Measurements from ENCODE around the gene BMP5. TPM values are rescaled to one million over a fixed set of nuclear protein-coding genes. Genes with fewer than 3 reads are reported as not detected.
"Not testable (repeated sequence)": the region's sequence is repeated elsewhere in the genome, so short reads cannot be mapped to it uniquely, and the experiment has no call there.

Gene BMP5
- 0.08 TPM for total RNA-seq

DNA sequence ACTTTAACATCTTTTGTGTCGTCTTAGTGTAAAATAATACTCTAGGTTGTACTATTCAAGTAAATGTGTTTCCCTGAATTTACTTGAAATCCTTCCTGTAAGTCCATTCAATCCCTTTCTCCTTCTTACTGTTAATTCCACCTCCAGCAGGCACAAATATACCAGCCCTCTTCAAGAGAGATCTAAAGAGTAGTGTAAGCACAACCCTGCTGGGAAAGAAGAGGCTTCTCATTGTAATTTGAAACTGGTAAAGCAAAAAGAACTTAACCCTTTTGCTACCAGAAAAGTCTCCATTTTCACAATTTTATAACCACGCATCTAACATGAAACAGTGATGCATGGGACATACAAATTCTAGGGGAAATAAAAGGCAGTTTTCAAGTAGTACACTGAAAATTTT, at the start of gene BMP5:
Gene BMP5 (minus strand): TSS at position 191 of the 400 bp plus-strand sequence. CDS start 725 bp downstream, outside the sequence.
- no peak for ATAC-seq

GRCh38 chr6:55922406-55922805, 47.0 kb upstream of the BMP5 start:
- no peak for ATAC-seq

- ATAC-seq, result no peak
These were observed 44.4 kb upstream of the BMP5 start for GRCh38 chr6:55919716-55920308.

DNA sequence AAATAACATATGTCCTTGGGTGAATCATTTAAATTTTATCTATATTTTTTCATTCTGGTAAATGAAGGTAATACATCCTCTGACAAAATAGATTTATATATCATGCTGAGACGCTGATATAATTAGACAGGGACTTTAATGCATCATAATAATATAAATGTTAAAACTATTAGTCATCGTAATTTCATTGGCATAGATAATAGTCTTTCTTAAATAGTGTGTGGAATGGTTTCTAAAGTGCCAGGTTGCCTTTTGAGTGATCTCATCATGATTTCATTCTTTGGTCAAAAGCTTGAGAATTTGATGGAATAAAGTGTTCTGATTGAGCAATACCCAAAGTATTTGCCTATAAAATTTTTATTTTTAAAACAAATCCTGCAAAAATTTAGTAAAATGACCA, 43.2 kb upstream of the BMP5 start:
- no peak for ATAC-seq

- ATAC-seq, result no peak
These were observed 42.5 kb upstream of the BMP5 start for GRCh38 chr6:55917751-55918415.

- ATAC-seq, result no peak
These were observed 40.8 kb upstream of the BMP5 start for GRCh38 chr6:55916188-55916587.

GRCh38 chr6:55913228-55914195, 38.1 kb upstream of the BMP5 start:
- no peak for ATAC-seq

DNA sequence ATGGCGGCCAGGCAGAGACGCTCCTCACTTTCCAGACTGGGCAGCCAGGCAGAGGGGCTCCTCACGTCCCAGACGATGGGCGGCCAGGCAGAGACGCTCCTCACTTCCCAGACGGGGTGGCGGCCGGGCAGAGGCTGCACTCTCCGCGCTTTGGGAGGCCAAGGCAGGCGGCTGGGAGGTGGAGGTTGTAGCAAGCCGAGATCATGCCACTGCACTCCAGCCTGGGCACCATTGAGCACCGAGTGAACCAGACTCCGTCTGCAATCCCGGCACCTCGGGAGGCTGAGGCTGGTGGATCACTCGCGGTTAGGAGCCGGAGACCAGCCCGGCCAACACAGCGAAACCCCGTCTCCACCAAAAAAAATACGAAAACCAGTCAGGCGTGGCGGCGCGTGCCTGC, 35.1 kb upstream of the BMP5 start:
- not testable (repeated sequence) for ATAC-seq

GRCh38 chr6:55909911-55910310, 34.5 kb upstream of the BMP5 start:
- not testable (repeated sequence) for ATAC-seq

DNA sequence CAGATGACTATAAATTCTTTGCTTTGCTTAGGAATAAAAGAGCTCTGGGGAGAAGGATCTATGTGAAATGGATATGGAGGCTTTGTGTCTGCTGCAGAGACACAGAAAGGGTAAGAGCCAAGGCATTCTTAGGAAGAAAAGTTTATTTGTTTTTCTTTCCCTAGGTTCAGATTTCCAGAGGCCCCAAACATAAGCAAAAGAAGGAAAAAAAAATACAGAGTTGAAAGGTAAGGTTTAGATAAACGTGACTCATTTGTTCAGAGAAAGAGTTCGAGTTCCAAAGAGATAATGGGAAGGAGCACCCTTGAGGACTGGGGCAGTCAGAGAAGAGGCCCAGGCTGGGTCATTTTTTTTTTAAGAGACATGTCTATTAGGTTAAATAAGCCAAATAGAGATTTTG, 27.4 kb upstream of the BMP5 start:
- no peak for ATAC-seq

- no peak for ATAC-seq
These were observed 26.4 kb upstream of the BMP5 start for GRCh38 chr6:55901765-55902270.

- no peak for ATAC-seq
These were observed 23.0 kb upstream of the BMP5 start for GRCh38 chr6:55898342-55898741.

DNA sequence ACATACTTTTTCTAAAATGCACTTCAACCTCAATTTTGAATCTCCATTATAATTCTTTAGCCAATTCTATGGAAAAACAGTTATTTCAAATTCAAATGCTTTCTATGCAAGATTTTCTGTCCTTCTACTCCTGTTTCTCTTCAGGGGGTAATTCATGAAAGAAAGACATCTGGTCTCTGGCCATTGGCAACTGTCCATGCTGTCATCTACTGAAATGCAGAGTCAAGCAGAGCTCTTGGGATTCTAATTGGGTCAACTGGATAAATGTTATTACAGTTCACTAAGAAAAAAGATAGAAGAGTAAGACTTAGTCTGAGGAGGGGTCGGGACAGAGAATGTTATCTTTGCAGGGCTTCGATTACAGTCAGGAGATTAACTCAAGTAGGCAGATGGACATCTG, 22.0 kb upstream of the BMP5 start:
- no peak for ATAC-seq

DNA sequence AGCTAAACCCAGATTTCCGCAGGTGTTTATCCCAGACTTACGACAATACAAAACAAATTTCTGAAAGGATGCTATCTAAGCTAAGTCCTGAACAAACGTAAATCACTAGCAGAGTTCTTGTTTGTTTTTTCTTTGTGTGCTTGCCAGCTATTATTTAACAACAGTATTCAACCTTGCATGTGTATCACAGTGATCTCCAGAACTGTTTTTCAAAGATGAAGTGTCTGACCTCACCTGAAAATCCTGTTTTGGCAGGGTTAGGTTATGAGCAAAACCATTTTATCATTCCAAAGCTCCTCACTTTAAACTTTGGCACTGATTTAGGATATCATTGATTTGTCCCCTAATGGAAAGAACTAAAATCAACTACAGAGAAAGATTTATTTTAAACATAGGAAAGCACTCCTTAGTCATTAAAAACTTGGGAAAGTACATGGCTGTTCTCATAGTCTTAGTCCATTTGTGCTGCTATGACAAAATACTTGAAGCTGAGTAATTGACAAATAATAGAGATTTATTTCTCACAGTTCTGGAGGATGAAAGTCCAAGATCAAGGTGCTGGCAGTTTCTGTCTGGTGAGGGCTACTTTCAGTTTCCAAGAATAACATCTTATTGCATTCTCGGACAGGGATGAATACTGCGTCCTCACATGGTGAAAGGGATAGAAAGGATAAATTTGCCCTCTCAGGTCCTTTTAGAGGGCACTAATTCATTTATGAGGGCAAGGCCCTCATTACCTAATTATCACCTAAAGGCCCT, 20.8 kb upstream of the BMP5 start:
- ATAC-seq, result no peak

DNA sequence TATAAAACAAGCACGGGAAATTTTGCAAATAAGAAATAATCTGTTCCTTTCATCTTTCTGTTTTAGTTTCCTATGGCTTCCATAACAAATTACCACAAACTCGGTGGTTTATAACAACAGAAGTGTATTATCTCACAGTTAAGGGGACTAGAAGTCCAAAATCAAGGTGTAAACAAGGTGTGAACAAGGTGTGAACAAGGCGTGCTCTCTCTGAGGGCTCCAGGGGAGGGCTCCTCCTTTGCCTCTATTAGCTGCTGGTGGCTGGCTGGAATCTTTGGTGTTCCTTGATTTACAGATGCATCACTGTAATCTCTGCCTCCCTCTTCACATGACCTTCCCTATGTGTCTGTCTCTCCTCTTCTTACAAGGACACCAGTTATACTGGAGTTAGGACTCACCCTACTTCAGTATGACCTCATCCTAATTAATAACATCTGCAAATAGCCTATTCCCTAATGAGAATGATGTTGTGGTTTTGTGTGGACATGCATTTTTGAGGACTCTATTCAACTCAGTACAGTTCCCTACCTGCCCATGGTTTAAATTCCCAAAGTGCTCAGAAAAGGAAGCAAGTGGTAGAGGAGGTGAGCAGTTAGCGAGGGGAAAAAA, 17.5 kb upstream of the BMP5 start:
- no peak for ATAC-seq

GRCh38 chr6:55888917-55889316, 13.5 kb upstream of the BMP5 start:
- no peak for ATAC-seq

GRCh38 chr6:55886185-55886836, 10.9 kb upstream of the BMP5 start:
- ATAC-seq, result no peak

DNA sequence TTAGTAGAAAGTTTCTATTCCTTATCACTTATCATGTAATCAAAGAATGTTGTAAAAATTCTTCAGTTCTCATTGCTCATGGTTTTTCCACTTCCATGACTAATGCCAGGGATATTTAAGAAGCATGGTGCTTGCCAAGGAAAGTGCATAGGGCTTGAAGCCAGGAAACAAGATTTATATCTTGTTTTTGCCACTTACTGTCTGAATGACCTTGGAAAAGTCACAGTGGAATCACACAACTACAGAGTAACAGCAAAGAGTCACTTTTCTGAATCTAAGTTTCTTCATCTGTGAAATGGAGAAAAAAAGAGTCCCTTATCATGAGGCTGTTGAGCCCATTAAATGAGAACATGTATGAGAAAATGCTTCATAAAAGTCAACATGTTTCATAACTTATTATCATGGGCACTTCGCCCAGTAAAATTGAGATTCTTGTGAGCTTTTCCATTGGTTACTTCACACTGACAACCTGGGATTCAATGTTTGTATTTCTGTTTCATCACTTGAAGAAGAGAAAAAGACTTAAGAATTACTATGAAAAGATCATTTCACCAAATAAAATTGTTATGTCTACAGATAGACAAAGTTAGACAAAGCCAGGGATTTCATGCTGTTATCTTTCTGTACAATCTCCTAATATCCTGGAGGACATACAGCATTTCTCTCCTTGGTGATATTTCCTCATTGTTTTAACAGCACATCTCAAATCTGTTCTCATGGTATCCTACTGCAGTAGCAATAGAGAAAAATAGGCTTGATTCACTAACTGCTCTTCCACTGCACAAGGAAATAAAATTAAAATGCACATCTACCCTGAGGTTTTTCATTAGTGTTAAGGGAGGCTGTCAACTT, 7.6 kb upstream of the BMP5 start:
- no peak for ATAC-seq

DNA sequence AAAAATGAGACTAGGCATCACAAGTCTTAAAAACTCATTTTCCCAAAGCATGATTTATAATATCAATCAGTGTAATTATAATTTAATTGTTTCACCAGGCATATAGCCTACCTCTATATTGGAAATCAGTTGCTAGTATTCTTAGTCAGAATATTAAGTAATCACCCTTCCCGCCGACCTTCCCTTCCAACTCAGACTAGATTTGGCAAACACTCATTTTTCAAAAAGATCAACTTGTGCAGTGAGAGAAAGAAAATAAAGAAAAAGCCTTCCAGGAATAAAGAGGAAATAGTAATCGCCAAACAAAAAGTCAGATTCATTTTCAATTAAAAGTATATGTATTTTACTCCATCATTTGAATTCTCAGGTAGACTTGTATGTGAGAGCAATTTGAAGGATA, 1.9 kb upstream of the BMP5 start:
- no peak for ATAC-seq

GRCh38 chr6:55874316-55874715, 1.1 kb downstream of the BMP5 start:
- ATAC-seq, result no peak

GRCh38 chr6:55872866-55873265, 2.5 kb downstream of the BMP5 start:
- no peak for ATAC-seq
